GM18517 (cell line): ENCODE results near the gene CDK11A.
"Not testable (repeated sequence)": the region's sequence is repeated elsewhere in the genome, so short reads cannot be mapped to it uniquely, and the experiment has no call there.

Source experiments
- ATAC-seq: cut with Tn5 transposase; IDR thresholded peaks from one replicate; pipeline ENCODE4 v1.9.1; 2021; ENCODE audit warnings: mild to moderate bottlenecking, moderate library complexity; ENCODE audit not compliant: unreplicated experiment

CDK11A gene

DNA sequence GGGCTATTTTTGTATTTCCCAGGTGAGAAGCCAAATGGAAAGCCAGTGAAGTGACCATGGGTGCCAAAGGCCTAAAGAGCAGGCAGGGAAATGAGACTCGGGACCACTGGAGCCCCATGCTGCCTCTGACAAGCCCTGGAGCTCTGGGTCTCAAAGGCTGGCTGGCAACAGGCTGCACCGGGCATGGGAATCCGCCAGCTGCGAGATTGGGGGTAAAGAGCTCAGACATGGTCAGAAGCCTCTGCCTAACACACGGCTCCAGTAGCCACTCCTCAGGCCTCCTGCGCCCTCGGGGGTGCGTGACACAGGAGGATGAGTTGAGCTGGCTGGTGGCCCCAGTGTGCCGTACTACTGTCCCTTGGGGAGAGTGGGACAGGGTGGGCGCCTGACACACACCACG is 59.8 kb downstream of the CDK11A start:
- not testable (repeated sequence) for ATAC-seq

DNA sequence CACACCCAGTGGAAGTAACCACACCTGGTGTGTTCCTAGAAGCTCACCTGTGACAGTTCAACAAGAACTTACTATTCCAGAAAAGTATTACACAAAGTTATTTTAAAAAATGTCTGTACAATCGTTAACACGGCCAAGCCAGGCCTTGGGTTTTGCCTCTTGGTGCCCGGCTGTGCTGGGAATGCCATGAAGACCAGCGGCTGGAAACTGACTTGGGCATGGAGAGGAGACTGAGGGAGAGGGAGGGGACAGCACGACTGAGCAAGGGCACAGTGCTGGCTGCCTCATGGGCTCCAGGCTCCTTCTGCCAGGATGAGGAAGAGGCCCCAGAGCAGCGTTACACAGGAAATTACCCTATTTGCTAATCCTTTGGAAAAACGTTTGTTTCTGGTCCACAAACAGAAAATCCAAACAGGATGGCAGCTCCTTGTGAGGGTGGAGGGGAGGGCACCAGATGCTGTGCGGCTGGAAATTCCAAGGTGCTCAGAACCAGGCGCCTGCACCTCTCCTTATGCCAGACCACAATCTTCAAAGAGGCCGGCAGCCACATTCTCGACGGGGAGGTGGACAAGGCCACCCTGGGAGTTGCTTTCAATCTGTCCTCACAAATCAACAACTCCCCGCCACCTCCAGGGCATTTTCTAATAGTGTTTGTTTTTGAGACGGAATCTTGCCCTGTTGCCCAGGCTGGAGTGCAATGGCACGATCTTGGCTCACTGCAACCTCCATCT is 61.2 kb downstream of the CDK11A start:
- ATAC-seq = not testable (repeated sequence)

DNA sequence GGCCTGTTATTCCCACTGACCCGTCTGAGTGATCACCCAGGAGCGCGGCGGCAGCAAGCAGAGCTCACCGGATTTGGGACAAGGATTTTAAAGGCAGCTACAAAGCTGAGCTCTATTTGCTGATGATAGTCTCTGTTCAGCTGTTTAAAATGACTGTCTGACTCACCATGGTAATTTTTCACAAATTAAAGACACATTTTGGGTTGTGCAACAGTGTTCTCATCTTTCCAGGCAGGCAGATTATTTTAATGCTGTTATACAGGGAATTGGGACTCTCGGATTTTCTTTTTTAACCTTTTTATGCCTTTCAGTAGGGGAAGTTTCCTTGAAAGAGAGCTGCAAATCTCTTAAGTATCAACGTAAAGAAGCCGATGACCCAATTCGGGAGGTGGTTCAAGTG is 61.8 kb downstream of the CDK11A start:
- not testable (repeated sequence) for ATAC-seq

DNA sequence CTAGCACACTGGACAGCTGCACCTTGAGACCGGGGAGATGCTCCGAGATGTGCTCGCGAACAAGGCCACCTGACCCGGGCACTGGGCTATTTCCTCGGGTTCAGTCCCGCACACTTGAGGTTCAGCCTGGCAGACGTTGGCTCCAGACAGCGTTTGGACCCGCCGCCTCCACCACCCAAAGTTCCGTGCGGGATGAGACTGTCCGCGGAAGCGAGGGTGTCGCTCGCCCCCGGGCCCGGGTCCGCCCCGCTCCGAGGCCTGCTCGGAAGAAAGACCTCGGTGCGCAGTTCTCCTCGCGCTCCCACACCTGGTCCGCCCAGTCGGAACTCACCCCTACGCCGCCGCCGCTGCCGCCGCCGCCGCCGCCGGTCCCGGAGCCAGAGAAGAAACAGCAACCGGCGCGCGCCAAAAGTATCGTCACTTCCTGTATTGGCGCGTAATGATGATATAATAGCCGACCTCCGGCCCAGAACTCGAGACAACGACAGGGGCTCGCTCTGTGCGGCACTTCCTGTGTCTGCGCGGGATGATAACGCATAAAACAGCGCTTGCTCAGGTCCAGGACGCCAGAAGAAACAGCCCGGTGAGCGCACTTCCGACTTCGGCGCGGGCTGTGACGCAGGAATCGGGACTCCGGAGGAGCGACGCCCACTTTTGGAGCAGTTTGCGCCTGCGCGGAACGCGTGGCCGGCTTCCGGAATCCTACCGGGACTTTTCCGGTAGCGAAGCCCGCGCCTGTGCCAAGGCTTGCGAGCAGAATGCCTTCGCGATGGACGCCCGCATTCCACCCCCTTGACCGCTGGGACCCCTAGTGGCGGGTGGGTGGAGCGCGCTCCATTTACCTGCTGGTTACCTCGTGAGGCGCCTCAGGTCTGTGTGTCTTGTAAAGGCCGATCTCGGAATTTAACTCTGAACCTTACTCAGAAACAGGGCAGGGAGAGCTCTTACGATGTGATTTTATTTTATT is 65.3 kb downstream of the CDK11A start, which contains the start of gene CDK11B:
TSS of gene CDK11B (minus strand) at position 422 of the 967 bp plus-strand sequence. CDS start 1,519 bp downstream, outside the sequence.
- ATAC-seq = peak; percentile 86
